H1 (cell line): Measurements from ENCODE around the gene NR4A2.

Experiments
- EZH2 ChIP-seq: fragments of 200-600 bp; sonication (generic); IDR thresholded peaks from 2 replicates; pipeline ENCODE4 v1.7.1; 2012; ENCODE audit warnings: low read depth, mild to moderate bottlenecking, moderate library complexity, low read length, inconsistent platforms; ENCODE audit not compliant: severe bottlenecking
- GTF2F1 ChIP-seq: IDR thresholded peaks from 2 replicates; pipeline ENCODE4 v1.6.1; 2012; ENCODE audit warnings: low read depth, low read length, improper control_type of control experiment, borderline replicate concordance
- NRF1 ChIP-seq: IDR thresholded peaks from 2 replicates; pipeline ENCODE4 v1.6.1; 2011; ENCODE audit warnings: mild to moderate bottlenecking, low read depth, low read length, improper control_type of control experiment
- PHF8 ChIP-seq: fragments of 200-600 bp; sonication (generic); conservative IDR thresholded peaks from 2 replicates; pipeline ENCODE4 v1.7.1; 2012; ENCODE audit warnings: low read depth, mild to moderate bottlenecking, inconsistent platforms, low read length, moderate library complexity
- POLR2A ChIP-seq, 2 experiments: IDR thresholded peaks; 1 replicate in 1 of 2; 2 replicates in 1 of 2; pipeline ENCODE4 v1.6.1; 2011; ENCODE audit warnings: low read depth in 2 of 2, low read length in 2 of 2, mild to moderate bottlenecking in 2 of 2; ENCODE audit errors: control extremely low read depth in 1 of 2
- POLR2AphosphoS5 ChIP-seq: IDR thresholded peaks from 2 replicates; pipeline ENCODE4 v1.6.1; 2011; ENCODE audit warnings: low read depth, low read length
- TF ChIP-seq, protein P1 (sequence below), 3 experiments: IDR thresholded peaks; 1 replicate in 2 of 3; 2 replicates in 1 of 3; pipeline versions ENCODE4 v1.5.1 to v1.6.1; 2011; ENCODE audit warnings: low read length in 3 of 3, mild to moderate bottlenecking in 3 of 3, inconsistent platforms in 2 of 3, low read depth in 1 of 3, moderate library complexity in 1 of 3; ENCODE audit not compliant: insufficient read depth in 1 of 3; ENCODE audit errors: control extremely low read depth in 1 of 3

DNA sequence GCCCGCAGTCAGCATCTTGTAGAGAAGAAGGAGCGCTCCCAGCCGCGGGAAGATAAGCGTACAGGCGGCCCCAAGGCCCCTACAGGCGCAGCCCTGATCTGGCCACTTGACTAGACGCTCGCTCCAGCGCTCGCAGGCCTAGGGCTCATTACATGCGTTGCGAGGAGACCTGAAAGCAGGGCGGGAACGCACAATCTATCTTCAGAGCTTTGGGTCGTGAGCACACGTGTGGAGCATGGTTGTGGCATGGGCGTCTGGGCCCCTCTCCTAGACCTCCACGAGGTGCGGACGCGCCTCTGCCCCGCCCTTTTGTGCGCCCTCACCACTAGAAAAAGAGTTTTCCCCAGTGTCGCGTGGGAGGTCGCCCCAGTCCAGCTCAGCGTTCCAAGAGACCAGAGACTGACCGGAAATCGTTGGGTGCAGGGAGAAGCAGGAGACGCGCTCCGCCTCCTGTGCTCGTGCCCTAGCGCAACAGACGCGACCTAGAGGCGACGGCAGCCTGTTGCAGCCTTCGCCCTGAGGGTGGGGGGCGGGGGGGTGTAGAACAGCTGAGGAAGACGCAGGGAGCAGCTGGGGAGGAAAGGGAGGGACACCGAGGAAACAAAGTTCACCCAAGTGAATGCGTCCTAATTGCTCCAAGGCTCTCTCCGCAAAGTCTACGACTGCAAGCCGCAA, 12.6 kb downstream of the NR4A2 start:
- TF ChIP-seq, protein P1, sequence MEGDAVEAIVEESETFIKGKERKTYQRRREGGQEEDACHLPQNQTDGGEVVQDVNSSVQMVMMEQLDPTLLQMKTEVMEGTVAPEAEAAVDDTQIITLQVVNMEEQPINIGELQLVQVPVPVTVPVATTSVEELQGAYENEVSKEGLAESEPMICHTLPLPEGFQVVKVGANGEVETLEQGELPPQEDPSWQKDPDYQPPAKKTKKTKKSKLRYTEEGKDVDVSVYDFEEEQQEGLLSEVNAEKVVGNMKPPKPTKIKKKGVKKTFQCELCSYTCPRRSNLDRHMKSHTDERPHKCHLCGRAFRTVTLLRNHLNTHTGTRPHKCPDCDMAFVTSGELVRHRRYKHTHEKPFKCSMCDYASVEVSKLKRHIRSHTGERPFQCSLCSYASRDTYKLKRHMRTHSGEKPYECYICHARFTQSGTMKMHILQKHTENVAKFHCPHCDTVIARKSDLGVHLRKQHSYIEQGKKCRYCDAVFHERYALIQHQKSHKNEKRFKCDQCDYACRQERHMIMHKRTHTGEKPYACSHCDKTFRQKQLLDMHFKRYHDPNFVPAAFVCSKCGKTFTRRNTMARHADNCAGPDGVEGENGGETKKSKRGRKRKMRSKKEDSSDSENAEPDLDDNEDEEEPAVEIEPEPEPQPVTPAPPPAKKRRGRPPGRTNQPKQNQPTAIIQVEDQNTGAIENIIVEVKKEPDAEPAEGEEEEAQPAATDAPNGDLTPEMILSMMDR (IDR thresholded peaks at IDR 0.05; ENCODE audit: control extremely low read depth in 1 of 3, insufficient read depth in 1 of 3, low read depth in 1 of 3, low read length in 3 of 3): peak; percentile 42 to 63 (median 55)
- TF ChIP-seq GTF2F1 (no peak), PHF8 (no peak), POLR2A (IDR thresholded peaks at IDR 0.05; ENCODE audit: control extremely low read depth in 1 of 2, low read depth in 2 of 2, low read length in 2 of 2) (no peak), NRF1 (no peak), EZH2 (no peak), POLR2AphosphoS5 (no peak)
